Measurements from ENCODE around the gene FAM222B.

GRCh38 chr17:28891201-28891600 lies 48.6 kb upstream of the FAM222B start:
- TF ChIP-seq CTCF (IDR thresholded peaks at IDR 0.05) (no peak), POLR2A (IDR thresholded peaks at IDR 0.05) (no peak)
